NCI-H1694 (cell line): Measurements from ENCODE around the gene AJM1.
A peak's percentile ranks its signal among the peaks of the same experiment; 100 is the strongest.
"Not testable (repeated sequence)": the region's sequence is repeated elsewhere in the genome, so short reads cannot be mapped to it uniquely, and the experiment has no call there.

Experiments
- DNase-seq: peaks from one replicate; lab custom pipeline; 2025; lab: John Stamatoyannopoulos, UW

The AJM1 gene

DNA sequence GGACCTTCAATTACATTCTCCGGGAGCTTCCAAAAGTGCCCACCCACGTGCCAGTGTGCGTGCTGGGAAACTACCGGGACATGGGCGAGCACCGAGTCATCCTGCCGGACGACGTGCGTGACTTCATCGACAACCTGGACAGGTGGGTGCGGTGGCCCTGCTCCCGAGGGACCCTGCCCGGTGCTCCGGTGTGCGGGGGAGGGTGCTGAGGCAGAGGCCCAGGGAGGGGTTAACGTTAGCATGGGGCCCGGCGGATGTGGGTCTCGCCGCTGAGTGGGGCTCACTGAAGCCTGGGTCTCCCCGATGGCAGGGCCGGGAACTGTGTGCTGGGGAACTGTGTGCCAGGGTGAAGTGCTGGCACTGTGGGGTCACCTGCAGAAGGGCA, 10.6 kb upstream of the AJM1 start:
- no peak for DNase-seq

DNA sequence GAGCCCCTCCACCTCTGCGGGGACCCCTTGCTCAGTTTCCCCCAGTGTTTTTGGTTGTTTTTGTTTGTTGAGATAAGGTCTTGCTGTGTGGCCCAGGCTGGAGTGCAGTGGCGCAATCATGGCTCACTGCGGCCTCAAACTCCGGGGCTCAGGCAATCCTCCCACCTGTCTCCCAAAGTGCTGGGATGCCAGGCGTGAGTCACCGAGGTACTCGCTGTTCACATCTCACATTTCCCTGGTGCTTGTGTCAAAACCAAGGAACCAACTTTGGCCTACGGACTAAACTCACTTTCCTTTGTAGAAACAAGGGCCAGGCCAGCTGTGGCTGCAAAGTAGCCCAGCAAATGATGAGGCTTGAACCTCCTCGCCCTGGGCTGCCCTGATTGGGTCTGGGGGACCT, 9.7 kb upstream of the AJM1 start:
- no peak for DNase-seq

DNA sequence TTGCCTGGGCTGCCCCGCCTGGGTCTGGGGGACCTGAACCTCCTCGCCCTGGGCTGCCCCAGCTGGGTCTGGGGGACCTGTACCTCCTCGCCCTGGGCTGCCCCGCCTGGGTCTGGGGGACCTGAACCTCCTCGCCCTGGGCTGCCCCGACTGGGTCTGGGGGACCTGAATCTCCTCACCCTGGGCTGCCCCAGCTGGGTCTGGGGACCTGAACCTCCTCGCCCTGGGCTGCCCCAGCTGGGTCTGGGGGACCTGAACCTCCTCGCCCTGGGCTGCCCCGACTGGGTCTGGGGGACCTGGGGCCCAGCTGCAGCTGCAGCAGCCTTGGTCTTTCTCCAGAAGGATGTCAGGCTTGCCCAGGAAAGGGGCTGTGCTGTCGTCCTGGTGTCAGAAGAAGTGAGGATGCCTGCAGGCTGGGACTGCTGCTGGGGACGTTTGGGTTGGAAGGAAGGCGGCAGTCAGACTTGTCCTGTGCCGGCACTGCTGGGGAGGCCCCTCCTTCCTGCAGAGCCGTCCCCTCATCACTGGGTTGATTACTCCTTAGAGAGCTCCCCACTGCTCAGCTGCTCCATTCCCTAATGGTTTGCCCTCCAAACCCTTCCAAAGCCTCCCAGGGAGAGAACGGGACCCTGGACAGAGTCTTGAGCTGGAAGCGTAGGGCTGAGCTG, 8.8 kb upstream of the AJM1 start:
- not testable (repeated sequence) for DNase-seq

DNA sequence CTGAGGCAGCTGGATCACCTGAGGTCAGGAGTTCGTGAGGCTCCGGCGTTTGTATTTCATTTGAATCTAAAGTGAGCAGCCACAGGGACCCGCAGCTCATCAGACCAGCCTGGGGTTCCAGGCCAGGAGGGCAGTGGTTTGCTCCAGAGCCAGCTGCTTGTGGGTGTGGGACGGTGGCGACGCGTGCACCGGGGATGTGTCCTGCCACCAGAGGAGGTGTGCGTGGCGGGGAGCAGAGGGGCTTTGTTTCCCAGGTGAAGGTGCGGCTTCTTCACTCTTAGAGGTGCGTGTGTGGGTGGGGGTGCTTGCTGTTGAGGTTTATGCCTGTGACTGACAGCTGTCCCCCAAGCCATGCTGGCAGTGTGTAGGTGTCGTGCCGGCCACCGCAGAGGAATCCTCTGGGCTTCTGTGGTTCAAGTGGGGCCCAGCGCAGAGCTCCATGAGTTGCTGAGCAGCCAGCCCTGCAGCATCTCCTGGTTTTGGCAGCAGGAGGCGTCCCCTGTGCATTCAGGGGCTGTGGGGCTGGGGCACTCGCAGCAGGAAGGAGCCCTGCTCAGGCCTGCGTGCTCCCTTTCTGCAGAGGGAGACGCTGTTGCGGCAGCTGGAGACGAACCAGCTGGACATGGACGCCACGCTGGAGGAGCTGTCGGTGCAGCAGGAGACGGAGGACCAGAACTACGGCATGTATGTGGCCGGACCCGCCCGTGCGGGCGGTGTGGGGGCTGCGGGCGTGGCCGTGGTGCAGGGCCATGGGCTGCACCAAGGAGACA, 6.9 kb upstream of the AJM1 start:
- DNase-seq = no peak

DNA sequence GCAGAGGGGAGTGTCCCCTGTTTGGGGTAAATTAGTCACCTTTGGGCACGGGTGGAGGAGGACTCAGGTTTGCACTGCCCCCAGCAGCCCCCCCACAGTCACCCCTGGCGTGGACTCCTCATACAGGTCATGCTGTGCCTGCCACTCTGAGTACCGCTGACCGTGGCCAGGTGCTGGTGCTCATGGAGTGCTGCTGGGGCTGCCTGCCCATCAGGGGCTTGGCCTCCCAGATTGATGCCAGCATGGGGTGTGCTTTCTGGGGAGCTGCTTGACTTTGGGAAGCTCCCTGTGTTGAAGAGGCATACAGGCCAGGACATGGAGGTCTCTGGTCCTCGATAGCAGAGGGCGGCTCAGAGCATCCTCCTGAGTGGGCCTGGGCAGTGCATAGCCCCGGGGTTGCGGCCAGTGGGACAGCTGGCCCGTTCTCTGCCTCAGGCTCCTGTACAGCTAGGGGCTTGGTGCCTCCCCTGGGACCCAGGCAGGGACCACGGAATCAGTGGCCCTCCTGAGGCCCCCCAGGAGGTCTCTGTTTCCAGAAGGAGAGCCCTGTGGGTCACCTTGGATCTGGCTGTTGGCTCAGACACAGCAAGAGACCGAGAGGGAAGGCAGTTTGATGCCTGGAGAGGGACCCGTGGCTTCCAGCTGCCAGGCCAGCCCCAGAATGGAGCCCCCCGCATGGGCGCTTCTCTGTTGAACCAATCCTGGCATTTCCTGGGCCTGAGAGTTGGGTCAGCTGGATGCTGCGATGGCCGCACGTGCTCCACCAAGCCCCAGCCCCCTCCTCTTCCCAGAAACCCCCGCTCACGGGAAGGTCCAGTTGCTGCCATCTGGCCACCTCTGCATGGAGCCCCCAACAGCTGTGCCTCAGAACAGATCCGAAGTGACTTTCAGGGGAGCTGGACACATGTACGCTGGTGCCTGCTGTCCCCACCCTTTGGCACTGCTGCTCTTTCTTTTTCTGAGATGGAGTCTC, 6.1 kb upstream of the AJM1 start:
- DNase-seq = no peak

DNA sequence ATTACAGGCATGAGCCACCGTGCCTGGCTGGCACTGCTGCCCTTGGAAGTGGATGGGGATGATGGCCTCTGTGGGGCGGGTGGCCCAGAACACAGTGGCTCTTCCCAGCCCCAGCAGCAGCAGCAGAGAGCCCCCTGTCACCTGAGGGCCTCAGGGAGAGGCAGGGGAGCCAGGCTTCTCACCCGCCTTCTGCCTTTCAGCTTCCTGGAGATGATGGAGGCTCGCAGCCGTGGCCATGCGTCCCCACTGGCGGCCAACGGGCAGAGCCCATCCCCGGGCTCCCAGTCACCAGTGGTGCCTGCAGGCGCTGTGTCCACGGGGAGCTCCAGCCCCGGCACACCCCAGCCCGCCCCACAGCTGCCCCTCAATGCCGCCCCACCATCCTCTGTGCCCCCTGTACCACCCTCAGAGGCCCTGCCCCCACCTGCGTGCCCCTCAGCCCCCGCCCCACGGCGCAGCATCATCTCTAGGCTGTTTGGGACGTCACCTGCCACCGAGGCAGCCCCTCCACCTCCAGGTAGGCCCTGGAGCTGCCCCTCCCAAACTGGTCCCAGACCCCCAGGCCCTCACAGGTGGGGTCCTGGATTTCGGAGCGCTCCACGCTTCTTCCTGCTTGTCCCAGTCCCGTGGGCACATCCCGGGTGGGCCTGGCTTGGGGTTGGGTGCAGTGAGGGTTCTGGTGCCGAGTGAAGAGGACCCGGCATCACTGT, 5.0 kb upstream of the AJM1 start:
- no peak for DNase-seq

DNA sequence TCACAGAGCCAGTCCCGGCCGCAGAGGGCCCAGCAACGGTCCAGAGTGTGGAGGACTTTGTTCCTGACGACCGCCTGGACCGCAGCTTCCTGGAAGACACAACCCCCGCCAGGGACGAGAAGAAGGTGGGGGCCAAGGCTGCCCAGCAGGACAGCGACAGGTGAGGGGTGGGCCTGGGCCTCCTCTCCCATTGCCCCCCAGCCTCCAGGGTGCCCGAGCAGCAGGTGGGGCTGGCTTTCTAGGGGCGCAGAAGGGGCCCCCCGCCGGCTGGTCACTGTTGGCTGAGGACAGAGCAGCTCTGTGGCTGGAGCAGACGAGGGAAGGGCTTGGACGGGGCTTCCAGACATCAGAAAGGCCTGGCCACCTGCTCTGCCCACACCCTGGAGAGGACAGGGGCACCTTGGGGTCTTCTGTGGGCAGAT, 4.4 kb upstream of the AJM1 start:
- DNase-seq = not testable (repeated sequence)

DNA sequence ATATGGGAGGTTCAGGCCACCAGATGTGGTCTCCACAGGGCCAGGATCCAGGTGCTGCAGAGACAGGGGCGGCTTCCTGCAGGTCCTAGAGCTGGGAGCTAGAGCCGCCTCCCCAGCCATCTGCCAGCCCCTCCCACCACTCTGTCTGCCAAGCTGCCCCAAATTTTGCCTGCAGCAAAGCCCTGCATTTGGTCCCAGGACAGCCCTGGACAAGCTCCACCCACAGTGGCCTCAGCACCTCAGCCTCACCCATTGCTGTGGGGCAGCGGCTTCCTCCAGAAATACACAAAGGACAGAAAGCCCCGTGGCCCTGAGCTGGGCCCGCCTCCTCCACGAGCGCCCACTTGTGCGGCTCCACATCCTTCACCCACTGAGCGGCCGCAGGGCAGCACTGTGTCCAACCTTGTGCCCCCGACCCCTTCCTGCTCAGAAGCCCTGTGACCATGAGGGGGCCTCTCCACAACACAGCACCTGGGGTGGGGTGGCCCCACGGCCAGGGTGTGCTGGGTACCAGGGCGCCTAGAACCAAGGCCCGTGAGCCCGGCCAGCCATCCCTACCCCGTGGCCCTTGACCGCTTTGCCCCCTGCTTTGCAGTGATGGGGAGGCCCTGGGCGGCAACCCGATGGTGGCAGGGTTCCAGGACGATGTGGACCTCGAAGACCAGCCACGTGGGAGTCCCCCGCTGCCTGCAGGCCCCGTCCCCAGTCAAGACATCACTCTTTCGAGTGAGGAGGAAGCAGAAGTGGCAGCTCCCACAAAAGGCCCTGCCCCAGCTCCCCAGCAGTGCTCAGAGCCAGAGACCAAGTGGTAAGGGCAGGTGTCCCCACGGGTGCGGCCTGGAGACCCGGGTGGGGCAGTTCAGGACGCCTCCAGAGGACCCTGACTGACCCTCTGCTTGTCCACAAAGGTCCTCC, 3.7 kb upstream of the AJM1 start:
- no peak for DNase-seq

DNA sequence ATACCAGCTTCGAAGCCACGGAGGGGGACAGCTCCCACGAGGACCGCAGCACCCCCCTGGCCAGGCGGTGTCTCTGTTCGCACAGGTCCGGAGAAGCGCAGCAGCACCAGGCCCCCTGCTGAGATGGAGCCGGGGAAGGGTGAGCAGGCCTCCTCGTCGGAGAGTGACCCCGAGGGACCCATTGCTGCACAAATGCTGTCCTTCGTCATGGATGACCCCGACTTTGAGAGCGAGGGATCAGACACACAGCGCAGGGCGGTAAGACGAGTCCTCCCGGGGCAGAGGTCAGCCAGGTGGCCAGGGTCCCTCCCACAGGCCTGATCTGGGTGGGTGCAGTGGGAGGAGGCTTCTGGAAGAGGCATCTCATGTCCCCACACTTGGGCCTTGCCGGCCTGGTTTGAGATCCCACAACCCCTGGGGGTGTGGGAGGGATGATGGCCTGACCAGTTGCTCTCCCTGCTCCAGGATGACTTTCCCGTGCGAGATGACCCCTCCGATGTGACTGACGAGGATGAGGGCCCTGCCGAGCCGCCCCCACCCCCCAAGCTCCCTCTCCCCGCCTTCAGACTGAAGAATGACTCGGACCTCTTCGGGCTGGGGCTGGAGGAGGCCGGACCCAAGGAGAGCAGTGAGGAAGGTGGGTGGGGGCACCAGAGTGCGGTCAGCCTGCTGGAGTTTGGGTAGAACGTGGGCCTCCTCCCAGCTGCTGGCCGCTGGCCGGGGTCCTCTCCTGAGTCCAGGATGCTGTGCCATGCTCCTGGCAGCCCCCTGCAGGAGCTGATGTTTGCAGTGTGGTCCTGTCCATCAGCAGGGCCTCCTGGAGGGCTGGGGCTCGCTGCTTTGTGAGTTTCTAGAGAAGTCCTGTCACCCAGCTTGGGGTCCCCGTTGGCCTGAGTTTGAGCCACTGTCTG, 2.8 kb upstream of the AJM1 start:
- DNase-seq = no peak

DNA sequence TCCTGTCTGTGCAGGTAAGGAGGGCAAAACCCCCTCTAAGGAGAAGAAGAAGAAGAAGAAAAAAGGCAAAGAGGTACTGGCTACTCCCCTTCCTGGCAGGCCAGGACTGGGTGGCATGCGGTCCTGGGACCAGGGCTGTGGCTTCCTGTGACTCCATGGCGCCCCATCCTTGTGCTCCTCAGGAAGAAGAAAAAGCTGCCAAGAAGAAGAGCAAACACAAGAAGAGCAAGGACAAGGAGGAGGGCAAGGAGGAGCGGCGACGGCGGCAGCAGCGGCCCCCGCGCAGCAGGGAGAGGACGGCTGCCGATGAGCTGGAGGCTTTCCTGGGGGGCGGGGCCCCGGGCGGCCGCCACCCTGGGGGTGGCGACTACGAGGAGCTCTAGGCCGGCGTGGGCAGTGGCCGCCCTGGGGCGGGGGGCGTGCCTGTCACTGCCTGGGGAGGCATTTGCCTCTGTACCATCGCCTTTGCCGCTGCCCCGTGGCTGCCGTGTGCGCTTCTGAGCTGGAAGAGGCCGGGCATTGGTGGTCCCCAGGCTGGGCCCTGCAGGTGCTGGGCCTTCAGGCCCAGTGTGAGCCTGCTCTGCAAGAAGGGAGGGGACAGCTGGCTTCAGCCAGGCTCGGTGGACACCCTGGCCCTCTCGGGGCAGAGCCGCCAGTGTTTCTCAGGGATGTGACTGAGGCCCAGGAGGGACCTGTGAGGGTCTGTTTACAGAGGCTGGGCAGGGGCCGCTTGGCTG, 2.0 kb upstream of the AJM1 start:
- DNase-seq = no peak

DNA sequence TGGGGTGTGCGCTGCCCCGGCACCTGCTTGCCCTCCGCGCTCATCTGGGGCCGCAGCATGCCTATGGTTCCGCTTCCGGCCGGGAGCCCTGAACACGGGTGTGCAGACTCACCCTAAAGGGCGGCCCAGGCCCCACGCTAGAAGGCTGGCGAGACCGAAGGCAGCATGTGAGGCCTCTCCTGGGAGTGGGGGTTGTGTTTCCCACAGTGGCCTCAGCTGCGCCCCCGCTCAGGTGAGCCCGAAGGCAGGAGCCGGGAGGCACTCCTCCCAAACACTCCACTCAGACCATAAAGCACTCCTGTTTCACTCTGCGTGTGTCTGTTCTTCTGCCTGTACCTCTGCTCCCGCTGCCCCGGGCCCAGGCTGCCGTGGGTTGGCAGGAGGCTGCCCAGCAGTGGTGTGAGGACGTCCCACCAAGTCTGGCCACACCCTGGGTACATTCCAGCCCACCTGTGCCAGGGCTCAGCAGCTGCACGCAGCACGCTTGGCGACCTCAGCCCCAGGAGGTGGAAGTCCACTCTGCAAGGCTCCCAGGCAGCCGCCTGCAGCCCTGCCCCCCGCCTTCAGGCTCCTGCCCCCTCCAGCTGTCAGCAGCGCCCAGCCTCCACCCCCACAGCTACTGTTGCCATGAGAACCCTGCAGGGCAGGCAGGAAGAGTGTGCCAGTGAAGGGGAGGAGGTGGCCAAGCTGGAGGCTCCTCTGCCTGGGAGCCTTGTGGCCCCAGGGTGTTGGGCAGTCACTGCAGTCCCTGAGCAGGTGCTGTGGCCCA, 1.2 kb upstream of the AJM1 start:
- DNase-seq = peak; percentile 68

DNA sequence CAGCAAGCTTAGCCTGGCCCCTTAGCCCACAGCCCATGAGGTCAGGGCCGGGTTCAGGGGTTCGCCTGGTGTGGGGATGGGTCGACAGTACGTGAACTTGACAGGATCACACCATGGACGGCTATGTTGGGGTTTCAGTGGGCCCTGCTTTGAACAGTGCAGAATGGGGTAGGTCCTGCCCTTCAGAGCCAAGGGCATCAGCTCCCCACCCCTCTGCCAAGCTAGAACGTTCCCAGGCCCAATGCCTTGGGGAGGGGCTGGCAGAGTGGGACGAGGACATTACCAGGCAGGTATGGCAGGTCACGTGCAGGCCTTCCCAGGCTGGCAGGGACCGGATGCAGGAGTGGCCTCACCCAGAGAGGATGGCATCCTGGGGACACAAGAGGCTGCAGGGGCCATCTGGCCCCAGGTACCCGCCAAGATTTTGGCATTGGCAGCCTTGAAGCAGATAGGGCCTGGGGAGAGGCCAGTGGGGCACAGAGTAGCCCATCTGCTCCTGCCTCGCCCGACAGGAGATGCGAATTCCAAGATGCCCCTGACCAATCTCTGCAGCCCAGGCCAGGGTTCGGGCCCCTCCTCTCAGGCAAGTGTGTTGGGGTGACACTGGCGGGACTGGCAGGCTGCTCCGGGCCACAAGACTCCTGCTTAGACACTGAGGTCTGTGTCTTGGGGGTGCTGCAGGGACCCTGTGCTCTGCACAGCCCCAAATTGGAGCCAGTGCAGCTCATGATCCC, 465 bp upstream of the AJM1 start:
- not testable (repeated sequence) for DNase-seq

DNA sequence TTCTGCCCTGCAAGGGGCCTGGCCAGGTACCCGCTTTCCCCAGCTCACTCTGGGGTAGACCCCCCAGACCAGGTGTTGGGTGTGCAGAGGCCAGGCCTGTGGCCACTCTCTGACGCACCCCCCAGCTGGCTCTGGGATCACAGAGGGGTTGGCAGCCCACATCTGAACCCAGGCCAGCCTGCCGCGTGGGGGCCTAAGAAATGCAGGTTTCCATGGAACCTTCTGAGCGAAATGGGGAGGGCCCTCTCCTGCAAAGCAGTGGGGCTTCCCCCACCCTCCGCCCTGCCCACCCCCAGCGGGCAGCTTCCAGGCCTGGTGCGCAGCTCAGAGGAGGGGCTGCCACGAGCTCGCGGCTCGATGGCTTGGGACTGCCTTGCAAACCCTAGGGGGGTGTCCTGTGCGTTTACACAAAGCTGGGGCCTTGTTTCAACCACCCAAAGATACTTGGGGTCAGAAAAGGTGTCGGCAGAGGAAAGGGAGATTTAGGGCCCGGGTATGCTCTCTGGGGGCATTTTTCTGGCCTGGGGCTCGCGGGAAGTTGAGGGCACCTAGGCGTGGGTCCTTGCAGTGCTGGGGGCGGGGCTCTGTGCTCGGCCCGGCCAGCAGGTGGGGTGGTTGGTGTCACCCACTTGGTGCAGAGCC, 1.0 kb downstream of the AJM1 start:
- not testable (repeated sequence) for DNase-seq

DNA sequence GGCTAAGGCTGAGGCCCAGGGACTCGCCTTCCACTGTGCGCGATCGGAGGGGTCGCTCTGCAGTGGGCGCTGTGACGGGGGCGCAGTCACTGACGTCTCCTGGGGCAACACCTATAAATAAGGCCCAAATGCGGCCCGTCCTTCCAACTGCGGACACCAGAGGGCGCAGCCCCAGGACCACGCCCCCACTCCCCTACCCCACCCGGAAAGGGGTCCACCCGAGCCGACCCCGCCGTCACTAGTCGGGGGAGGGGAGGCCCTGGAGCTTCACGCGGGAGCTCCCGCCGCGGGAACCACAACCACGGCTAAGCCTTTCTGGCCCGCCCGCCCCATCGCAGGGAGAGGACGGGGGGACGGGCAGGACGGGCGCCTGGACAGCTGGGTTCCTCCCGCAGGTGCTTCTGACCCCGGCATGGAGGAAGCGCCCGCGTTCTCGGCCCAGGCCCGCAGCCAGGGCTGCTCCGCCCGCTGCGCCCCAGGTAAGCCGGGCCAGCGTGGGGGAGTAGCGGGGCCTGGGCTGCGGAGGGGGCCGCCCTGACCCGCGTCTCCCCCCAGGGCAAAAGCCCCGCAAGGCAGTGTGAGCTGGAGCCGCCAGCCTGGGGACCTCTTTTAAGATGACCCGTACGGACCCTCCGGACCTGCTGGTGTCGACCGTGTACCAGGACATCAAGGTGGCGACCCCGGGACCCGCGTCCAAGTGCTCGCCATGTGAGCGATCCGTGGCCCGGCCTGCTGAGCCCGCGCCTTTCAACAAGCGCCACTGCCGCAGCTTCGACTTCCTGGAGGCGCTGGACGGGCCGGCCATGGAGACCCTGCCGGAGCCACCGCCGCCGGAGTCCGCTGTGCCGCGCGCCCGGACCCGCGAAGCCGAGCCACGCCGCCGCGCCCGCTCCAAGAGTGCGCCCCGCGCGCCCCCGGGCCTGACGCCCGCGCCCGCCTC, 1.8 kb downstream of the AJM1 start:
- not testable (repeated sequence) for DNase-seq

DNA sequence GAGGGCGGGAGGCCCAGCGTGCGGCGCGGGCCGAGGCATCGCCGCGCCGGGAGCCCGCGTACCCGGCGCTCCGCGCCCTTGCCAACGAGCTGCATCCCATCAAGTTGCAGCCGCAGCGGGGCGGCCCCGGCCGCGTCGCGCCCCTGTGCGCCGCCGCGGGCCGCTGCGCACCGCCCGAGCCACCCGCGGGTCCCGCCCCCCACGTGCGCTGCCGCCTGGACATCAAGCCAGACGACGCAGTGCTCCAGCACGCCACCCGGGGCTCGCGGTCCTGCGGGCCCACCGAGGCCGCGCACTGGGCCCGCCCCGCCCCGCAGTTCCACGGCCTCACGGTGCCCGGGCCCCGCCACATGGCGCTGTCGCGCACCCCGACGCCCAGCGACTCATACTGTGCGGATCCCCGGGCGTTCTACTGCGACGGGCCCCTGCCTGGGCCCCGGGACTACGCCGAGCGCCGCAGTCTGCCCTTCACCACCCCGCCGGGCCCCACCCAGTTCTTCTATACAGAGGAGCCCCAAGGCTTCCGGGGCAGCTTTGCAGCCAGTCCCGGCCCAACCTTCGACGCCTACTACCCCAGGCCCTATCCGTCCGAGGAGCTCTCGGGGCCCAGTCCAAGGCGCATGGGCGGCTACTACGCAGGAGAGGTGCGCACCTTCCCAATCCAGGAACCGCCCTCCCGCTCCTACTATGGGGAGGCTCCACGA, 2.6 kb downstream of the AJM1 start:
- no peak for DNase-seq
